ENCODE data around the gene SEMA5A. TPM values are rescaled to one million over a fixed set of nuclear protein-coding genes. Genes with fewer than 3 reads are reported as not detected.

SEMA5A gene
- total RNA-seq, 4 donors from 2014 or later = 0.46 to 3.2 (median 1.7) TPM

GRCh38 chr5:9474219-9475002 is 71.5 kb downstream of the SEMA5A start:
- in situ Hi-C loops (cut with MboI; ENCODE audit: low sequenced_read_pairs in 4 of 4) (no loop called here), intact Hi-C loops (cut with DNase I; ENCODE audit: low total_unique reads) (no loop called here)
- ATAC-seq (no peak), DNase-seq (no peak)
- Histone ChIP-seq H3K27ac (no peak overlapping the region), H3K27me3 (no peaks in the 10 kb centered on the region), H3K4me3 (no peak overlapping the region), H3K4me1 (no peaks in the 10 kb centered on the region), H3K36me3 (no peaks in the 10 kb centered on the region), H3K9me3 (no peaks in the 10 kb centered on the region)
- TF ChIP-seq POLR2A (IDR thresholded peaks at IDR 0.05) (no peak), CTCF (IDR thresholded peaks at IDR 0.05 in 4 of 5, conservative IDR thresholded peaks at IDR 0.05 in 1 of 5) (no peak)

GRCh38 chr5:9473624-9474023 is 72.3 kb downstream of the SEMA5A start:
- TF ChIP-seq POLR2A (IDR thresholded peaks at IDR 0.05) (no peak), CTCF (IDR thresholded peaks at IDR 0.05 in 4 of 5, conservative IDR thresholded peaks at IDR 0.05 in 1 of 5) (no peak)
- no peaks in the 10 kb centered on the region for H3K9me3 ChIP-seq
- H3K27me3 ChIP-seq = no peaks in the 10 kb centered on the region
- in situ Hi-C loops (cut with MboI; ENCODE audit: low sequenced_read_pairs in 4 of 4) (no loop called here), intact Hi-C loops (cut with DNase I; ENCODE audit: low total_unique reads) (no loop called here)
- DNase-seq = no peak
- no peak for ATAC-seq
- H3K36me3 ChIP-seq = no peaks in the 10 kb centered on the region
- H3K27ac ChIP-seq = no peak overlapping the region
- no peak overlapping the region for H3K4me3 ChIP-seq
- no peaks in the 10 kb centered on the region for H3K4me1 ChIP-seq

- H3K4me1 ChIP-seq = no peaks in the 10 kb centered on the region
- ATAC-seq (no peak), DNase-seq (no peak)
- in situ Hi-C loops (cut with MboI; ENCODE audit: low sequenced_read_pairs in 4 of 4) = no loop called here
- no peaks in the 10 kb centered on the region for H3K27me3 ChIP-seq
- intact Hi-C loops (cut with DNase I; ENCODE audit: low total_unique reads) = no loop called here
- TF ChIP-seq POLR2A (IDR thresholded peaks at IDR 0.05) = no peak
- no peak for TF ChIP-seq CTCF (IDR thresholded peaks at IDR 0.05 in 4 of 5, conservative IDR thresholded peaks at IDR 0.05 in 1 of 5)
- no peaks in the 10 kb centered on the region for H3K9me3 ChIP-seq
- H3K36me3 ChIP-seq = no peaks in the 10 kb centered on the region
- H3K4me3 ChIP-seq = no peak overlapping the region
- H3K27ac ChIP-seq = no peak overlapping the region
Observed at GRCh38 chr5:9470410-9470809, 75.5 kb downstream of the SEMA5A start.

DNA sequence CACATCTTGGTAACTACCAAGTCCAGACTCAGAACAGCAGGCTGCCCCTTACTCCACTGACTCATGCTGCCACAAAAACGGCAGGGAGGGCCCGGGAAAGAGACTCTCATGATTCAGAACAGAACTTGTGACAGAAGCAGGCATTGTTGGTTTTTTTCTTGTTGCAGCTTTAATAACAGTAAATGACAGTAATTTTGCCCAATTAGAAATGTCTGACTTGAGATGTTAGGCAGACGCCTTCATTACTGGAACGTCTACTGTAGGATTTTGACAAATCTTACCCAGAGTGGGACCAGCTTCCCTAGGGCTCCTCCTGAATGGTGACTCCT is 77.9 kb downstream of the SEMA5A start:
- H3K36me3 ChIP-seq = no peaks in the 10 kb centered on the region
- H3K27me3 ChIP-seq = no peaks in the 10 kb centered on the region
- TF ChIP-seq CTCF (IDR thresholded peaks at IDR 0.05 in 4 of 5, conservative IDR thresholded peaks at IDR 0.05 in 1 of 5) (no peak), POLR2A (IDR thresholded peaks at IDR 0.05) (no peak)
- intact Hi-C loops (cut with DNase I; ENCODE audit: low total_unique reads) (no loop called here), in situ Hi-C loops (cut with MboI; ENCODE audit: low sequenced_read_pairs in 4 of 4) (no loop called here)
- no peaks in the 10 kb centered on the region for H3K4me1 ChIP-seq
- H3K4me3 ChIP-seq = no peak overlapping the region
- H3K9me3 ChIP-seq = no peaks in the 10 kb centered on the region
- DNase-seq = no peak
- H3K27ac ChIP-seq = no peak overlapping the region
- ATAC-seq = no peak

Measured in gastrocnemius medialis (tissue), 4 donors.